T-helper 22 cell (primary cell): ENCODE measurements around the gene ZFHX3.

Source experiments
- DNase-seq: peaks from one replicate; pipeline ENCODE4 v3.0.0-alpha.2; 2020; ENCODE audit warnings: low read depth

Gene ZFHX3

GRCh38 chr16:72865835-72866234, 182.1 kb downstream of the ZFHX3 start:
- no peak for DNase-seq

- DNase-seq: no peak
Observed at GRCh38 chr16:72865258-72865657, 182.7 kb downstream of the ZFHX3 start.

GRCh38 chr16:72864130-72864833, 183.6 kb downstream of the ZFHX3 start:
- DNase-seq: no peak

GRCh38 chr16:72862090-72862489, 185.8 kb downstream of the ZFHX3 start:
- no peak for DNase-seq

GRCh38 chr16:72860726-72861562, 187.0 kb downstream of the ZFHX3 start:
- DNase-seq: no peak

- no peak for DNase-seq
Observed at GRCh38 chr16:72859581-72859980, 188.3 kb downstream of the ZFHX3 start.

GRCh38 chr16:72858665-72859493, 189.0 kb downstream of the ZFHX3 start:
- DNase-seq: no peak

GRCh38 chr16:72857834-72858664, 189.9 kb downstream of the ZFHX3 start:
- DNase-seq: no peak

GRCh38 chr16:72856797-72857196, 191.1 kb downstream of the ZFHX3 start:
- no peak for DNase-seq

GRCh38 chr16:72854267-72854959, 193.5 kb downstream of the ZFHX3 start:
- DNase-seq: no peak

GRCh38 chr16:72853575-72854266, 194.2 kb downstream of the ZFHX3 start:
- DNase-seq: no peak

- DNase-seq: no peak
Observed at GRCh38 chr16:72852421-72852820, 195.5 kb downstream of the ZFHX3 start.

- no peak for DNase-seq
Observed at GRCh38 chr16:72850853-72851252, 197.1 kb downstream of the ZFHX3 start.

- no peak for DNase-seq
Observed at GRCh38 chr16:72850021-72850420, 197.9 kb downstream of the ZFHX3 start.

GRCh38 chr16:72848759-72849664, 198.9 kb downstream of the ZFHX3 start:
- DNase-seq: no peak

- DNase-seq: no peak
Observed at GRCh38 chr16:72848028-72848400, 199.9 kb downstream of the ZFHX3 start.

GRCh38 chr16:72847187-72848027, 200.5 kb downstream of the ZFHX3 start:
- no peak for DNase-seq

- no peak for DNase-seq
Observed at GRCh38 chr16:72846594-72846993, 201.3 kb downstream of the ZFHX3 start.
